ENCODE measurements around the gene ASGR2. TPM values are rescaled to one million over a fixed set of nuclear protein-coding genes. Genes with fewer than 3 reads are reported as not detected.

The ASGR2 gene
- polyA plus RNA-seq, 1 donor (not counting 4 experiments of a cell fraction or from before 2014, with no cell fraction given): not detected

GRCh38 chr17:7111784-7112509 lies 2.7 kb downstream of the ASGR2 start:
- no peaks in the 10 kb centered on the region for H3K9me1 ChIP-seq (ENCODE audit: control insufficient read depth, extremely low read depth, insufficient read depth, low read length)
- no peak overlapping the region for H3K27ac ChIP-seq (ENCODE audit: control insufficient read depth, insufficient read depth, low read length)
- no peaks in the 10 kb centered on the region for H3K9me3 ChIP-seq (ENCODE audit: control insufficient read depth, low read depth, low read length)
- H3K36me3 ChIP-seq (ENCODE audit: control insufficient read depth in 2 of 2, extremely low read depth in 1 of 2, insufficient read depth in 2 of 2, low read length in 2 of 2): no peaks in the 10 kb centered on the region
- H3K9ac ChIP-seq (ENCODE audit: control insufficient read depth, extremely low read depth, insufficient read depth, low read length): no peak overlapping the region
- H3K27me3 ChIP-seq (ENCODE audit: control insufficient read depth, extremely low read depth, insufficient read depth, low read length): peaks cover 3% of the 10 kb centered on the region
- DNase-seq (ENCODE audit: low read depth, low spot score) (no peak), FAIRE-seq (no peak)
- no peaks in the 10 kb centered on the region for H3K4me1 ChIP-seq (ENCODE audit: control insufficient read depth, extremely low read depth, insufficient read depth, low read length)
- H3K4me3 ChIP-seq (ENCODE audit: control insufficient read depth in 2 of 3, extremely low read depth in 1 of 3, insufficient read depth in 2 of 3, low read depth in 1 of 3, low read length in 3 of 3): no peak overlapping the region
- no peak overlapping the region for H3K4me2 ChIP-seq (ENCODE audit: control insufficient read depth, extremely low read depth, insufficient read depth, low read depth, low read length)
- H4K20me1 ChIP-seq (ENCODE audit: control insufficient read depth, extremely low read depth, insufficient read depth, low read length): no peaks in the 10 kb centered on the region
- dilution Hi-C loops (cut with MboI; ENCODE audit: extremely low pct_ligation_motif_present, low sequenced_read_pairs): no loop called here
- no peaks in the 10 kb centered on the region for H3K79me2 ChIP-seq (ENCODE audit: control insufficient read depth, insufficient read depth, low read length)
- TF ChIP-seq, protein P1, sequence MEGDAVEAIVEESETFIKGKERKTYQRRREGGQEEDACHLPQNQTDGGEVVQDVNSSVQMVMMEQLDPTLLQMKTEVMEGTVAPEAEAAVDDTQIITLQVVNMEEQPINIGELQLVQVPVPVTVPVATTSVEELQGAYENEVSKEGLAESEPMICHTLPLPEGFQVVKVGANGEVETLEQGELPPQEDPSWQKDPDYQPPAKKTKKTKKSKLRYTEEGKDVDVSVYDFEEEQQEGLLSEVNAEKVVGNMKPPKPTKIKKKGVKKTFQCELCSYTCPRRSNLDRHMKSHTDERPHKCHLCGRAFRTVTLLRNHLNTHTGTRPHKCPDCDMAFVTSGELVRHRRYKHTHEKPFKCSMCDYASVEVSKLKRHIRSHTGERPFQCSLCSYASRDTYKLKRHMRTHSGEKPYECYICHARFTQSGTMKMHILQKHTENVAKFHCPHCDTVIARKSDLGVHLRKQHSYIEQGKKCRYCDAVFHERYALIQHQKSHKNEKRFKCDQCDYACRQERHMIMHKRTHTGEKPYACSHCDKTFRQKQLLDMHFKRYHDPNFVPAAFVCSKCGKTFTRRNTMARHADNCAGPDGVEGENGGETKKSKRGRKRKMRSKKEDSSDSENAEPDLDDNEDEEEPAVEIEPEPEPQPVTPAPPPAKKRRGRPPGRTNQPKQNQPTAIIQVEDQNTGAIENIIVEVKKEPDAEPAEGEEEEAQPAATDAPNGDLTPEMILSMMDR (optimal IDR thresholded peaks at IDR 0.05 in 1 of 3, IDR thresholded peaks at IDR 0.05 in 1 of 3, conservative IDR thresholded peaks at IDR 0.05 in 1 of 3; ENCODE audit: extremely low read depth in 1 of 3, insufficient read depth in 2 of 3, low read length in 3 of 3): no peak
- TF ChIP-seq EZH2 (IDR thresholded peaks at IDR 0.05; ENCODE audit: low read length): no peak
- H2AFZ ChIP-seq (ENCODE audit: control insufficient read depth, low read length): no peak overlapping the region

- H3K4me3 ChIP-seq (ENCODE audit: control insufficient read depth in 2 of 3, extremely low read depth in 1 of 3, insufficient read depth in 2 of 3, low read depth in 1 of 3, low read length in 3 of 3): no peak overlapping the region
- peaks cover 3% of the 10 kb centered on the region for H3K27me3 ChIP-seq (ENCODE audit: control insufficient read depth, extremely low read depth, insufficient read depth, low read length)
- H4K20me1 ChIP-seq (ENCODE audit: control insufficient read depth, extremely low read depth, insufficient read depth, low read length): no peaks in the 10 kb centered on the region
- H3K9me1 ChIP-seq (ENCODE audit: control insufficient read depth, extremely low read depth, insufficient read depth, low read length): no peaks in the 10 kb centered on the region
- no peak overlapping the region for H2AFZ ChIP-seq (ENCODE audit: control insufficient read depth, low read length)
- dilution Hi-C loops (cut with MboI; ENCODE audit: extremely low pct_ligation_motif_present, low sequenced_read_pairs): no loop called here
- H3K27ac ChIP-seq (ENCODE audit: control insufficient read depth, insufficient read depth, low read length): no peak overlapping the region
- no peaks in the 10 kb centered on the region for H3K36me3 ChIP-seq (ENCODE audit: control insufficient read depth in 2 of 2, extremely low read depth in 1 of 2, insufficient read depth in 2 of 2, low read length in 2 of 2)
- no peaks in the 10 kb centered on the region for H3K79me2 ChIP-seq (ENCODE audit: control insufficient read depth, insufficient read depth, low read length)
- FAIRE-seq (no peak), DNase-seq (ENCODE audit: low read depth, low spot score) (no peak)
- H3K4me1 ChIP-seq (ENCODE audit: control insufficient read depth, extremely low read depth, insufficient read depth, low read length): no peaks in the 10 kb centered on the region
- no peaks in the 10 kb centered on the region for H3K9me3 ChIP-seq (ENCODE audit: control insufficient read depth, low read depth, low read length)
- no peak overlapping the region for H3K4me2 ChIP-seq (ENCODE audit: control insufficient read depth, extremely low read depth, insufficient read depth, low read depth, low read length)
- TF ChIP-seq EZH2 (IDR thresholded peaks at IDR 0.05; ENCODE audit: low read length): no peak
- TF ChIP-seq, protein P1 (optimal IDR thresholded peaks at IDR 0.05 in 1 of 3, IDR thresholded peaks at IDR 0.05 in 1 of 3, conservative IDR thresholded peaks at IDR 0.05 in 1 of 3; ENCODE audit: extremely low read depth in 1 of 3, insufficient read depth in 2 of 3, low read length in 3 of 3): no peak
- H3K9ac ChIP-seq (ENCODE audit: control insufficient read depth, extremely low read depth, insufficient read depth, low read length): no peak overlapping the region
Observed at GRCh38 chr17:7110617-7111306, 3.9 kb downstream of the ASGR2 start.

Measured in keratinocyte (primary cell).